Keratinocyte (primary cell): ENCODE results near the gene APCDD1L. TPM values are rescaled to one million over a fixed set of nuclear protein-coding genes. Genes with fewer than 3 reads are reported as not detected.

Source experiments
- DNase-seq: peaks from one replicate; pipeline ENCODE4 v3.0.0-alpha.2; 2011; ENCODE audit warnings: low read depth, missing footprints, low spot score
- FAIRE-seq: peaks from 2 replicates; lab custom pipeline; 2011; peaks lifted over from hg19 to GRCh38; lab: Jason Lieb, UNC
- H2AFZ ChIP-seq: 2 replicates; pipeline ENCODE4 v1.6.0; 2012; ENCODE audit warnings: low read length, control low read depth, inconsistent platforms; ENCODE audit not compliant: control insufficient read depth
- H3K27ac ChIP-seq: 2 replicates; pipeline ENCODE4 v1.5.1; 2011; ENCODE audit warnings: low read length; ENCODE audit not compliant: control insufficient read depth, insufficient read depth
- H3K27me3 ChIP-seq: 3 replicates; pipeline ENCODE4 v1.6.0; 2011; ENCODE audit warnings: low read length; ENCODE audit not compliant: control insufficient read depth, insufficient read depth; ENCODE audit errors: extremely low read depth
- H3K36me3 ChIP-seq, 2 experiments: 2 replicates in 1 of 2; 3 replicates in 1 of 2; pipeline ENCODE4 v1.5.1; 2011; ENCODE audit warnings: low read length in 2 of 2, mild to moderate bottlenecking in 1 of 2; ENCODE audit not compliant: control insufficient read depth in 2 of 2, insufficient read depth in 2 of 2; ENCODE audit errors: extremely low read depth in 1 of 2
- H3K4me1 ChIP-seq: 3 replicates; pipeline ENCODE4 v1.5.1; 2011; ENCODE audit warnings: low read length; ENCODE audit not compliant: control insufficient read depth, insufficient read depth; ENCODE audit errors: extremely low read depth
- H3K4me2 ChIP-seq: 3 replicates; pipeline ENCODE4 v1.6.0; 2011; ENCODE audit warnings: low read depth, low read length; ENCODE audit not compliant: control insufficient read depth, insufficient read depth; ENCODE audit errors: extremely low read depth
- H3K4me3 ChIP-seq, 3 experiments: fragments of 200-600 bp in 1 of 3; sonication (generic) in 1 of 3; 2 replicates in 2 of 3; 3 replicates in 1 of 3; pipeline ENCODE4 v1.5.1; 2011 to 2016; ENCODE audit warnings: low read length in 3 of 3, mild to moderate bottlenecking in 3 of 3, control low read depth in 2 of 3, inconsistent platforms in 1 of 3, low read depth in 1 of 3, mixed read lengths in 1 of 3, mixed run types in 1 of 3, moderate library complexity in 1 of 3; ENCODE audit not compliant: control insufficient read depth in 2 of 3, insufficient read depth in 2 of 3; ENCODE audit errors: extremely low read depth in 1 of 3
- H3K79me2 ChIP-seq: 2 replicates; pipeline ENCODE4 v1.6.0; 2012; ENCODE audit warnings: low read length; ENCODE audit not compliant: control insufficient read depth, insufficient read depth
- H3K9ac ChIP-seq: 3 replicates; pipeline ENCODE4 v1.6.0; 2011; ENCODE audit warnings: low read length; ENCODE audit not compliant: control insufficient read depth, insufficient read depth; ENCODE audit errors: extremely low read depth
- H3K9me1 ChIP-seq: 3 replicates; pipeline ENCODE4 v1.6.0; 2011; ENCODE audit warnings: low read length; ENCODE audit not compliant: control insufficient read depth, insufficient read depth; ENCODE audit errors: extremely low read depth
- H3K9me3 ChIP-seq: 2 replicates; pipeline ENCODE4 v1.5.1; 2012; ENCODE audit warnings: low read depth, low read length; ENCODE audit not compliant: control insufficient read depth
- H4K20me1 ChIP-seq: 3 replicates; pipeline ENCODE4 v1.6.0; 2011; ENCODE audit warnings: low read length; ENCODE audit not compliant: control insufficient read depth, insufficient read depth; ENCODE audit errors: extremely low read depth
- CTCF ChIP-seq, 3 experiments: IDR thresholded peaks in 1 of 3; conservative IDR thresholded peaks in 1 of 3; optimal IDR thresholded peaks in 1 of 3; 2 replicates in 2 of 3; 3 replicates in 1 of 3; pipeline versions ENCODE3 to v1.5.1; 2011; ENCODE audit warnings: low read length in 3 of 3, mild to moderate bottlenecking in 3 of 3, moderate library complexity in 2 of 3, control low read depth in 1 of 3, inconsistent platforms in 1 of 3; ENCODE audit not compliant: insufficient read depth in 2 of 3; ENCODE audit errors: extremely low read depth in 1 of 3
- EZH2 ChIP-seq: IDR thresholded peaks from one replicate; pipeline ENCODE4 v1.6.1; 2012; ENCODE audit warnings: inconsistent platforms, mild to moderate bottlenecking, low read length, moderate library complexity
- dilution Hi-C: fragments of 300-500 bp; cut with MboI; formaldehyde crosslinking; loops from one replicate; pipeline ENCODE4 v1.7.0; 2020; ENCODE audit warnings: low sequenced_read_pairs; ENCODE audit not compliant: extremely low pct_ligation_motif_present
- polyA plus RNA-seq, 5 experiments: library from polyadenylated mRNA; depleted of rRNA in 3 of 5; stranded (reverse) in 3 of 5; stranded (forward) in 1 of 5; unstranded in 1 of 5; fragments of >200 nt; gene quantifications; 1 replicate in 1 of 5; 2 replicates in 3 of 5; 3 replicates in 1 of 5; pipeline versions ENCODE4 v1.2.1 to v1.2.3, GENCODE V29; 2011 to 2012; ENCODE audit warnings: missing spikeins in 2 of 5, low read depth in 1 of 5, low replicate concordance in 1 of 5

APCDD1L gene
- polyA plus RNA-seq, 1 donor (not counting 4 experiments of a cell fraction or from before 2014, with no cell fraction given), result 0.67 TPM

- H3K4me2 ChIP-seq, result no peak overlapping the region
- no peaks in the 10 kb centered on the region for H3K9me3 ChIP-seq
- no peak overlapping the region for H2AFZ ChIP-seq
- H3K79me2 ChIP-seq, result no peaks in the 10 kb centered on the region
- dilution Hi-C loops, result no loop called here
- no peaks in the 10 kb centered on the region for H4K20me1 ChIP-seq
- H3K27ac ChIP-seq, result no peak overlapping the region
- H3K36me3 ChIP-seq, result no peaks in the 10 kb centered on the region
- H3K9ac ChIP-seq, result no peak overlapping the region
- no peaks in the 10 kb centered on the region for H3K9me1 ChIP-seq
- DNase-seq, result no peak
- H3K27me3 ChIP-seq, result peaks cover 39% of the 10 kb centered on the region
- TF ChIP-seq EZH2 (no peak), CTCF (optimal IDR thresholded peaks at IDR 0.05 in 1 of 3, IDR thresholded peaks at IDR 0.05 in 1 of 3, conservative IDR thresholded peaks at IDR 0.05 in 1 of 3; ENCODE audit: extremely low read depth in 1 of 3, insufficient read depth in 2 of 3, low read length in 3 of 3) (no peak)
- no peak for FAIRE-seq
- no peaks in the 10 kb centered on the region for H3K4me1 ChIP-seq
- H3K4me3 ChIP-seq, result no peak overlapping the region
These were observed 34.3 kb upstream of the APCDD1L start for GRCh38 chr20:58549231-58550209.

GRCh38 chr20:58547623-58548475 lies 32.6 kb upstream of the APCDD1L start:
- Histone ChIP-seq H3K27me3 (peaks cover 24% of the 10 kb centered on the region), H3K9ac (no peak overlapping the region), H3K36me3 (no peaks in the 10 kb centered on the region), H4K20me1 (no peaks in the 10 kb centered on the region), H3K9me1 (no peaks in the 10 kb centered on the region), H3K4me2 (no peak overlapping the region), H2AFZ (no peak overlapping the region), H3K27ac (no peak overlapping the region), H3K9me3 (no peaks in the 10 kb centered on the region), H3K4me3 (no peak overlapping the region), H3K4me1 (no peaks in the 10 kb centered on the region), H3K79me2 (no peaks in the 10 kb centered on the region)
- TF ChIP-seq CTCF (optimal IDR thresholded peaks at IDR 0.05 in 1 of 3, IDR thresholded peaks at IDR 0.05 in 1 of 3, conservative IDR thresholded peaks at IDR 0.05 in 1 of 3; ENCODE audit: extremely low read depth in 1 of 3, insufficient read depth in 2 of 3, low read length in 3 of 3), result no peak
- no peak for TF ChIP-seq EZH2
- dilution Hi-C loops, result no loop called here
- no peak for FAIRE-seq
- no peak for DNase-seq
